Gastrocnemius medialis (tissue), 4 donors: ENCODE measurements around the gene TAPT1.

Source experiments
- CTCF ChIP-seq, 5 experiments: fragments of 450-650 bp in 3 of 5; fragments of 200-600 bp in 2 of 5; sonication (generic) in 2 of 5; IDR thresholded peaks in 4 of 5; conservative IDR thresholded peaks in 1 of 5; 1 replicate in 4 of 5; 2 replicates in 1 of 5; pipeline ENCODE4 v1.5.1; 2016 to 2019; ENCODE audit warnings: antibody characterized with exemption in 5 of 5, mild to moderate bottlenecking in 3 of 5, moderate library complexity in 3 of 5
- POLR2A ChIP-seq, 2 donors: fragments of 450-650 bp; IDR thresholded peaks; one replicate each; pipeline ENCODE4 v1.6.1; 2017; ENCODE audit warnings: antibody characterized with exemption in 2 of 2, mild to moderate bottlenecking in 2 of 2, moderate library complexity in 2 of 2

GRCh38 chr4:16122784-16123183, 103.5 kb downstream of the TAPT1 start:
- TF ChIP-seq CTCF (IDR thresholded peaks at IDR 0.05 in 4 of 5, conservative IDR thresholded peaks at IDR 0.05 in 1 of 5) (no peak), POLR2A (IDR thresholded peaks at IDR 0.05) (no peak)
